Dendritic cell treated with granulocyte-macrophage colony-stimulating factor and Interleukin-4, amounts not matched to agents 40 ng/mL and 50 ng/mL, for 4 days (primary cell): ENCODE measurements around the gene ABLIM1.

Source experiments
- H3K27ac Mint-ChIP-seq: one replicate; pipeline ENCODE4 v1.8.0; 2022; ENCODE audit warnings: mild to moderate bottlenecking, mixed read lengths
- H3K27me3 Mint-ChIP-seq: one replicate; pipeline ENCODE4 v1.8.0; 2022; ENCODE audit warnings: mild to moderate bottlenecking, mixed read lengths
- H3K36me3 Mint-ChIP-seq: one replicate; pipeline ENCODE4 v1.8.0; 2022; ENCODE audit warnings: low read depth, mixed read lengths
- H3K4me1 Mint-ChIP-seq: one replicate; pipeline ENCODE4 v1.8.0; 2022; ENCODE audit warnings: low read depth, mixed read lengths
- H3K4me3 Mint-ChIP-seq: one replicate; pipeline ENCODE4 v1.8.0; 2022; ENCODE audit warnings: mild to moderate bottlenecking, moderate library complexity, mixed read lengths
- H3K9me3 Mint-ChIP-seq: one replicate; pipeline ENCODE4 v1.8.0; 2022; ENCODE audit warnings: mixed read lengths
- intact Hi-C: fragments of 100-400 bp; cut with micrococcal nuclease; formaldehyde crosslinking; loops from one replicate; pipeline ENCODE4 v1.15.0; 2022

Gene ABLIM1

DNA sequence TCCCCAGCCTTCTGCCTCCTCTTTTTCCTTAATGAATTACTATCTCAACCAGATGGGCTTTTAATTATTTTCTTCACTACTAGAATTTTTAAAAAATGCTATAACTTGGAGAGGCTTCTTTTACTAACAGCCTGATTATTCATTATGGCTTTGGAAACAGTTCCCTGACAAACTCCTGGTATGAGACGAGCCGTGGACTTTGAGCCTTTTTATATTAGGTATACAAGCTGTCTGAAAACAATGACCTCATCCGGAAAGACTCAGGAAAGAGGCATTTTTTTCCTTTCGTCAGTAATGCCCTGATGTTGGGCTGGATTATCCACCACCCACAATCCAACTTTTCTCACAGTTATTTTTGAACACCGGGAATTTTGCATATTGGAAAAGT, 26.7 kb upstream of the ABLIM1 start:
- no peaks in the 10 kb centered on the region for H3K4me1 Mint-ChIP-seq
- no peak overlapping the region for H3K4me3 Mint-ChIP-seq
- H3K9me3 Mint-ChIP-seq: no peaks in the 10 kb centered on the region
- no peak overlapping the region for H3K27ac Mint-ChIP-seq
- H3K36me3 Mint-ChIP-seq: no peaks in the 10 kb centered on the region
- no peaks in the 10 kb centered on the region for H3K27me3 Mint-ChIP-seq
- intact Hi-C loops: no loop called here

DNA sequence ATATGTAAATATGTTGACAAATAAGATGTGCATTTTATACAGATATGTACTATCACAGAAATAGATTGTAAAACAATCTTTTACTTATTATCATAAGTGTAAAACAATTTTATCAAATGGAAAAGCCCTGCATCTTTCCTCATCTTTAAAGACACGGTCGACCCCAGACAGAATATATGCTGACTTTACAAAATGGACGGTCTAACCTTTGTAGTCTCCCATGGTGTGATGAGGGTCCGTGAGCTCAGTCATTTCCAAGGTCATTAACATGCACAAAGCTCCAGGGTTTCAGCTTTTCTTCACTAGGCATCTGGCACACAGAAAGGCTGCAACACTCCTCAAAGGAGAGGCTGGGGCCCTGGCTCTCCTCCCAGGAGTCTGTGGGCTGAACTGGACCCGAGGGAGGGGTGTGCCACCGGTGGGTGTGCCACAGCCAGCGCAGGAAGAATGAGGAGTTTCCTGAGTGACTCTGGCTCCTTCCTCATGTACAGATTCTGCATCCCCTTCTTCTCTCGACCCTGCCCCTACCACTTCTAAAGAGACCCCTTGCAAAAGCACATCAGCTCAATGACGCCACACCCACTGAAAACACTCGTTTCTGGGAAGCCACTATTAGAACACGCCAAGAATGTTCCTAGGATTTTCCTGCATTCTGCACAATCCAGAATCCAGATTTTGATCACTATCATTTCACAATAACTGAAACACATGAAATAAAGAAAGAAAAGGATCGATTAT, 26.2 kb upstream of the ABLIM1 start:
- intact Hi-C loops: no loop called here
- Mint-ChIP-seq H3K36me3 (no peaks in the 10 kb centered on the region), H3K27ac (no peak overlapping the region), H3K9me3 (no peaks in the 10 kb centered on the region), H3K27me3 (no peaks in the 10 kb centered on the region), H3K4me3 (no peak overlapping the region), H3K4me1 (no peaks in the 10 kb centered on the region)

DNA sequence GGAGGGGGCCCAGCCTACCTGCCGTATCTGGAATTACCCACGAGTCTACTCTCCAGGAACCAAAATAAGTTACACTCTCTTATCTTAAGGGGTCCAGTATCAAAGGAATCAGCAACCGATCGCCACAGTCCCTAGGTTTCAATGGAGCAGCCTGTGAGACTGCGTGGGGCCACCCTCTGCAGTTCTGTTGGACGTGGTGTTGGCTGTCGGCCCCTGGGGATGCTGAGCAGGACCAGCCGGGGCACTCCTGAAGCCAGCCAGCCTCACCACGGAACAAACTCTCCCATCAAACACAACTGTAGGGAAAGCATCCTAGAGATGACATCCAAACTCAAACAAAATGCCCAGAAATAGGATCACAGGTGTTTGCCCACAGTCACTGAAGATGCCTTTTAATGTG, 25.5 kb upstream of the ABLIM1 start:
- H3K9me3 Mint-ChIP-seq: no peaks in the 10 kb centered on the region
- no peaks in the 10 kb centered on the region for H3K4me1 Mint-ChIP-seq
- H3K4me3 Mint-ChIP-seq: no peak overlapping the region
- no peaks in the 10 kb centered on the region for H3K27me3 Mint-ChIP-seq
- H3K27ac Mint-ChIP-seq: no peak overlapping the region
- intact Hi-C loops: no loop called here
- no peaks in the 10 kb centered on the region for H3K36me3 Mint-ChIP-seq

DNA sequence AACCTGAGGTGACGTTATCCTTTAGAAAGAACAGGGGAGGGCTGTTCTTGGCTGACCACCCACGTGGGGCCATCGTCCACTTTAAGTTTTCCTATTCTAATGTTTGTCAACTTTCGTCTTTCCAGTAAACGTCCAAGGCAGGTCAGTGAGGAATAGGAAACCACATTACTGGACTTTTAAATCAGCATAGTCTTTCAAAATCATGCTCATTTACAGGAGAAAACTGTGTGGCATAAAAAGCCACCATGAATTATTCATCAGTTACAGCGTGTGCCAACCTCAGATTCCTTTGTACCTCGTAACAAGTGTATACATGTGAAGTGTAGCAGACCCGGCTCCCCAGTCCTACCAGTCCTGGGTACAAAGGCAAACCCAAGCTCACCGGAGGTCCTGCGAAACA, 25.1 kb upstream of the ABLIM1 start:
- H3K4me3 Mint-ChIP-seq: no peak overlapping the region
- H3K27me3 Mint-ChIP-seq: no peaks in the 10 kb centered on the region
- intact Hi-C loops: no loop called here
- H3K4me1 Mint-ChIP-seq: no peaks in the 10 kb centered on the region
- H3K9me3 Mint-ChIP-seq: no peaks in the 10 kb centered on the region
- H3K36me3 Mint-ChIP-seq: no peaks in the 10 kb centered on the region
- H3K27ac Mint-ChIP-seq: no peak overlapping the region

DNA sequence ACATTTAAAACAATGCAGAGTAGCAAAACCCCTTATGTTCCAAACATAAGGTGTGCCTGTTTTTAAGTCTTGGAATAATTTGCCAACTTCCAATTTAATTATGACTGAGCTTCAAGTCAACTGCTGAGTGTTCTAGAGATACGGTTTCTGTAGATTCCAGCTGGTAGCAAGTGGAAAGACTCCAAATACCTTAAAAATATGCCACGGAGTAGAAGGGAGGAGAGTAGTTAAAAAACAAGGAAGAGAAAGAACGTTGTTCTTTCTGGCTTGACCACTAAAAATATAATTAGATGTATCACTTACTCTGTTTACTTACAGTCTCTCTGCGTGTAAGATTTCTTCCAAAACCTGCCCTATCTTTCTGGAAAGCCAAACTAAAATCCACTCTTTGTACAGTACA, 24.5 kb upstream of the ABLIM1 start:
- no peak overlapping the region for H3K27ac Mint-ChIP-seq
- no peak overlapping the region for H3K4me3 Mint-ChIP-seq
- H3K27me3 Mint-ChIP-seq: no peaks in the 10 kb centered on the region
- no peaks in the 10 kb centered on the region for H3K36me3 Mint-ChIP-seq
- no peaks in the 10 kb centered on the region for H3K4me1 Mint-ChIP-seq
- no peaks in the 10 kb centered on the region for H3K9me3 Mint-ChIP-seq
- intact Hi-C loops: no loop called here

DNA sequence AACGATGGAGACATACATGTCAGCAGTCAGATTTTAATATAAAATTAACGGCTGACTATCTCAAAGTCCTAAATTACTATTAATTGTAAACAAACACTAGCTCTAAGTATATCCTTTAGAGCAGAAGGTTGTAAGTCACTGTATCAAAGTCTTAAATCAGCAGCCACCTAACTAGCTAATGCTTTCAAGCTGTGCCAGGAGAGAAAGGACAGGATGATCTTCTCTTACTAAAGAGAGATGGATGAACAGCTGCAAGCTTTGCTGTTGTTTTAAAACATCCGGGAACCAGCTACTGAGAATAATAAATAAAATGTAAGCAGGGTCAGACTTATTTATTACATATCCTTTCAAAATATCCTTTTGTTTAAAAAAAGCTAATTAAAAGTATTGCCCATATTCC, 24.0 kb upstream of the ABLIM1 start:
- Mint-ChIP-seq H3K36me3 (no peaks in the 10 kb centered on the region), H3K4me3 (no peak overlapping the region), H3K9me3 (no peaks in the 10 kb centered on the region), H3K4me1 (no peaks in the 10 kb centered on the region), H3K27ac (no peak overlapping the region), H3K27me3 (no peaks in the 10 kb centered on the region)
- intact Hi-C loops: no loop called here

DNA sequence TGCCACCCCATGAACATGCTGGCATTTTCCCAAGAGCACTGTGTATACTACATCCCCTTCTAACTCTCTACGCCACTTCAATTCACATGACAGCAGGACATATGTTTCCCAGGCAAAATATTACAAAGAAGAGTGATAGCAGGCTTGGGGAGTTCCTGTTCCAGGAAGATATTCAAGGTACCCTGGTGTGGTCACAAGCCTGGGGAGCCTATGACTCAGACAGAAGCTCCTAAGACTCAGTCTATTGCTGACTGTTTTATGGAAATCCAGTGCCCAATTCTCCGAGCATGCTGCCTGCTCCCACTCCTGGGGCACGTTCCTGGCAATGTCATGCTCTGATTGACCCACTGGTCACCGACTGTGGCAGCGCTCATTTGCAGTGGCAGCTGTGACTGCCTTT, 23.5 kb upstream of the ABLIM1 start:
- Mint-ChIP-seq H3K27ac (no peak overlapping the region), H3K36me3 (no peaks in the 10 kb centered on the region), H3K27me3 (no peaks in the 10 kb centered on the region), H3K4me3 (no peak overlapping the region), H3K4me1 (no peaks in the 10 kb centered on the region), H3K9me3 (no peaks in the 10 kb centered on the region)
- intact Hi-C loops: no loop called here

DNA sequence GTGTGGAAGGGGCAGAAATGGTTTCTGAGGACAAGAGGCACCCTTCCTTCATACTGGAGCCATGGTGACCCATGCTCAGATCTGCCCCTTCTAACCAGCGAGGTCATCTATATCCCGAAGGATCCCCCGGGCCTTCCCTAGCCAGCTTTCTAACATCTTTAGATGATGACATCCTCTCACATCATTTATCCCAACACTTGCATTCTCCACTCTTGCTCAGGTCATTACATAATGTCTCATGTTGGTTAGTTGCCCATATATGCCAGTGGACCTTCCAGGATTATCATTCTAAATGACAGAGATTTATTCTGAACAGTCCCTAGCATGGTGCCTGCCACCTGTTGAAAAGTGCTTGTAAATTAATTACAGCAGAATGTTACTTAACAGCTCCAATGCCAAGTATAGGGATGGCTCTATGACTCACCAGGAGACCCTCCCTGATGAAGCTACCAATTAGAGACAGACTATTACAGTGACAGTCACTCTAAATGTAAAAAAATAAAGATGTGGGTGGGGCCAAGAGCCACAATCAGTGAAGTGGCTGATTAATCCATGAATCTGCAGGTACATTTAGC, 22.6 kb upstream of the ABLIM1 start:
- intact Hi-C loops: no loop called here
- no peaks in the 10 kb centered on the region for H3K27me3 Mint-ChIP-seq
- no peaks in the 10 kb centered on the region for H3K4me1 Mint-ChIP-seq
- H3K27ac Mint-ChIP-seq: no peak overlapping the region
- no peaks in the 10 kb centered on the region for H3K36me3 Mint-ChIP-seq
- H3K4me3 Mint-ChIP-seq: no peak overlapping the region
- H3K9me3 Mint-ChIP-seq: no peaks in the 10 kb centered on the region

DNA sequence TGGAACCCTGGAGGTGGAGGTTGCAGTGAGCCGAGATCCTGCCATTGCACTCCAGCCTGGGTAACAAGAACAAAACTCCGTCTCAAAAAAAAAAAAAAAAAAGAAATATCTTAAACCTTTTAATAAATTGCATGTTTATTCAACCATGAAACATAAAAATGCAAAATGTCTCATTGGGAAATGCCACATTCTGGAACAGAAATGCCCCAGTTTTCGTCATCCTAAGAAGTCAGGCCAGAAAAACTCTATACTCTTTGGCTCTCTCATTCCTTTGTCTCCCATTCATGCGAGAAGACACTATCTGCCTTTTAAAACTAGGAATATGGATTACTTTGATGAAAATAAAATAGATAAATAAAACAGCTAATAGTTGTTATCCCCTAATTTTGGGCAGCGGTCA, 21.5 kb upstream of the ABLIM1 start:
- Mint-ChIP-seq H3K27ac (no peak overlapping the region), H3K4me1 (no peaks in the 10 kb centered on the region), H3K9me3 (no peaks in the 10 kb centered on the region), H3K4me3 (no peak overlapping the region), H3K27me3 (no peaks in the 10 kb centered on the region), H3K36me3 (no peaks in the 10 kb centered on the region)
- intact Hi-C loops: no loop called here

DNA sequence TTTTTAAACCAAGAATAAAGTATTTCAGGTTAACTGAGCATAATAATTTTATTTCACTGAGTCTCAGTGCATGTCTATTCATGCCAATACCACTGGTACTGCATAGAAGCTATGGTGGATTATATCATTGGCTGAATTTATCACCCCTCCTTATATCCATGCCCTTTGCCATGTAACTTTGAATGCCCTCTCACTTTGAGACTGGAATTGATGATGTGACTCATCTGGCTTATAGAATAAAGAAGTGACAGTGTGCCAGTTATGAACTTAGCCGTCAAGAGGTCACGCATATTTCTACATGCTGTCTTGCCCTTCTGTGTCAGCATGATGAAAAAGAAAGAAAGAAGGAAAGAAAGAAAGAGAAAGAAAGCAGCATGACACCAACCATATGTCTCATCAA, 20.7 kb upstream of the ABLIM1 start:
- Mint-ChIP-seq H3K9me3 (no peaks in the 10 kb centered on the region), H3K4me3 (no peak overlapping the region), H3K36me3 (no peaks in the 10 kb centered on the region), H3K27me3 (no peaks in the 10 kb centered on the region), H3K27ac (no peak overlapping the region), H3K4me1 (peaks cover 2% of the 10 kb centered on the region)
- intact Hi-C loops: no loop called here

DNA sequence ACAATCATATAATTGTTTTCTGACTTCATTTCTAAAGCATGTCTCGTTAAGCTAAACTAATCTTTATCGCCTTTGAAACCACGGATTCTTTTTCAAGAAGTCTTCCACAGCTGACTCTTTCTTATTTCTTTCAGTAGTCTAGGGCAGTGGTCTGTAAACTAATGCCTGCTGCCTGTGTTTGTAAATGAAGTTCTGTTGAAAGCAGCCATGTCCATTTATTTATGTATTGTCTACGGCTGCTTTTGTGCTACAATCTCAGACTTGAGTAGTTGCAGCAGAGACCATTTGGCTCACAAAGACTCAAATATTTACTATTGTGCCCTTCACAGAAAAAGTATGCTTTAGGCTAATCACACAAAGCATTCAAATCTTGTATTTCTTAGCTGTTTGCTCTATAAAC, 20.3 kb upstream of the ABLIM1 start:
- H3K36me3 Mint-ChIP-seq: no peaks in the 10 kb centered on the region
- no peak overlapping the region for H3K4me3 Mint-ChIP-seq
- no peaks in the 10 kb centered on the region for H3K27me3 Mint-ChIP-seq
- H3K4me1 Mint-ChIP-seq: peaks cover 6% of the 10 kb centered on the region
- H3K27ac Mint-ChIP-seq: no peak overlapping the region
- no peaks in the 10 kb centered on the region for H3K9me3 Mint-ChIP-seq
- intact Hi-C loops: no loop called here

DNA sequence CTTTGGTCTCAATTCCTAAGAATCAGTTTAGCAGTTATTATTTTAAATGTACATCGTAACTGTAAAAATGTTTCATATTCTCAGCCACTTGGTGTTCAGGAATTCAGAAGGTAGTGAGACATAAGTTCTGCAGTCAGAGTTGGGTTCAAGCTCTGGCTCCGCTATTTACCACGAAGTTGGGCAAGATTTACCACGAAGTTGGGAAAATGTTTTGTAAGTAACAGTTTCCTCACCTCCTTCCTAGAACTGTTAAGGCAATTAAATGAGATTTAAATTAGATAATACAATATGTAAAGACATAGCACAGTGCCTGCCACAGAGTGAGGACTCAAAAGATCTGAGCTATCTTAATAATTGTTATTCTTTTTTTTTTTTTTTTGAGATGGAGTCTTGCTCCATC, 16.3 kb upstream of the ABLIM1 start:
- intact Hi-C loops: no loop called here
- H3K36me3 Mint-ChIP-seq: no peaks in the 10 kb centered on the region
- H3K4me3 Mint-ChIP-seq: no peak overlapping the region

DNA sequence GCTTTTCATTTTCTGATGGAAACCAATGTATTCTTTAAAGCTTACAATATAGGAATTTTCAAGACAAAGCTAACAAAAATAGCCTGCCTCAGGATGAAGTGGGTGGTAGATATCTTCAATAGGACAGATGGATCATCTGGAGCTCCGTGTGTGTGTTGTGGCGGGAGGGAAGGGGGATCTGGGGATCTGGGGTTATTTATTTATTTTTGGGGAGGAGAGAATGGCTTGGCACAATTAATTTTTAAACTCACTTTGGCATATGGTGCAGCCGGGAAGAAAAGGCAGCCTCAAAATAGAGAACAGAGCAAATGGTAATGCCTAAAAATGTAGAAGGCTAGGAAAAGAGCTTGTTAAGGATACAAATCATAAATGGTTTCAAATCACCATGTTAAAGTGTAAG, 11.6 kb upstream of the ABLIM1 start:
- Mint-ChIP-seq H3K4me3 (no peak overlapping the region), H3K36me3 (no peaks in the 10 kb centered on the region), H3K9me3 (no peaks in the 10 kb centered on the region), H3K27me3 (no peaks in the 10 kb centered on the region), H3K4me1 (peaks cover 6% of the 10 kb centered on the region), H3K27ac (no peak overlapping the region)
- intact Hi-C loops: no loop called here

More for the DNA sequence above, 16.3 kb upstream of the ABLIM1 start:
- Mint-ChIP-seq H3K27ac (no peak overlapping the region), H3K4me1 (peaks cover 6% of the 10 kb centered on the region), H3K9me3 (no peaks in the 10 kb centered on the region), H3K27me3 (no peaks in the 10 kb centered on the region)

DNA sequence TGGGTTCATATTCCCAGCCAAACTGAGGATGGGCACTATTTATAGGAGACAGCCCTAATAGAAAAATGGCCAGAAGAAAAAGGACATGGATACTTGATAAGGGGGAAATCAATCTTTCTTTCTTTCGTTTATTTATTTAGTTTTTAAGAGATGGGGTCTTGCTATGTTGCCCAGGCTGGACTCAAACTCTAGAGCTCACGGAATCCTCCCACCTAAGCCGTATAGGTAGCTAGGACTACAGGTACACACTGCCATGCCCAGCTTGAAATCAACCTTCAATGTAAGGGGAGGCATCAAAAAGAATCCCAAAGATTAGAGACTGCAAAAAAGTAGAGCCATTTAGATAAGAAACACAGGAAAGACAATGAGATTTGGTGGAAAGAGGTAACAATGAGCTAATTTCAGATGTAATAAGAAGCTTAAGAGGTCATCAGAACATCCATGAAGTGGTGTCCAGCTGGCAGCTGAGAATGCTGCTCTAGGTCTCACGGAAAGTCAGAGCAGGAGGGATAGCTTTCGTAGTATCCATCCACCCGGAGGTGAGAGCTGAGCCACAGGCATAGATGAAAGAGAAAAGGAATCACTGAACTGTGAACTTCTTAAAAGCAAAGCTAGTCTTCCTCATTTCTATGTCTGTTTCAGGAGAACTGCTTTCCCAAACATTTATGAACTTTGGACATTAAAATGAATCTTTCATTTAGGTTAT, 10.5 kb upstream of the ABLIM1 start:
- intact Hi-C loops: no loop called here
- no peaks in the 10 kb centered on the region for H3K27me3 Mint-ChIP-seq
- no peaks in the 10 kb centered on the region for H3K36me3 Mint-ChIP-seq
- no peak overlapping the region for H3K4me3 Mint-ChIP-seq
- H3K27ac Mint-ChIP-seq: no peak overlapping the region
- peaks cover under 1% of the 10 kb centered on the region for H3K4me1 Mint-ChIP-seq
- H3K9me3 Mint-ChIP-seq: no peaks in the 10 kb centered on the region

DNA sequence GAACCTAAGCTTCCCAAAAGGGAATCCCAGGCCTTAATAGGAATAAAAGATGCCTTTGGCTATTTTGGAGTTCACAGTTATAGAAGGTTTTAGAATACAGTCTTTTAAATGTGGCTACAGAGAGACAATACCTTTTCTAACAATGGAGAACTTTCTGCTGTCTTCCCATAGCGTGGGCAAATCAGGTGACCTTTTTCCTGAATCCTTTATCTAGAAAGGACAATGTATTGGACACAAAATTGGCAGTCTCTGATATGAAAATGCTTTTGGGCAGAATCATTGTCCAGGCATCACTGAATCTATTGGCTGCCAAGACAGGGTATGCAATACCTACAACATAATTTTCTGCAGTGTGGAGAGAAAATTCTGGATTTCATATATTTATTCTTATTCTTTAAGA, 7.8 kb upstream of the ABLIM1 start:
- Mint-ChIP-seq H3K36me3 (no peaks in the 10 kb centered on the region), H3K27ac (no peak overlapping the region), H3K9me3 (no peaks in the 10 kb centered on the region), H3K4me3 (no peak overlapping the region), H3K4me1 (no peaks in the 10 kb centered on the region), H3K27me3 (no peaks in the 10 kb centered on the region)
- intact Hi-C loops: no loop called here
